Measurements from ENCODE around the gene C2CD4B. TPM values are rescaled to one million over a fixed set of nuclear protein-coding genes. Genes with fewer than 3 reads are reported as not detected.

C2CD4B gene
- total RNA-seq, 1 experiment from 2014 or later, result 0.13 TPM

DNA sequence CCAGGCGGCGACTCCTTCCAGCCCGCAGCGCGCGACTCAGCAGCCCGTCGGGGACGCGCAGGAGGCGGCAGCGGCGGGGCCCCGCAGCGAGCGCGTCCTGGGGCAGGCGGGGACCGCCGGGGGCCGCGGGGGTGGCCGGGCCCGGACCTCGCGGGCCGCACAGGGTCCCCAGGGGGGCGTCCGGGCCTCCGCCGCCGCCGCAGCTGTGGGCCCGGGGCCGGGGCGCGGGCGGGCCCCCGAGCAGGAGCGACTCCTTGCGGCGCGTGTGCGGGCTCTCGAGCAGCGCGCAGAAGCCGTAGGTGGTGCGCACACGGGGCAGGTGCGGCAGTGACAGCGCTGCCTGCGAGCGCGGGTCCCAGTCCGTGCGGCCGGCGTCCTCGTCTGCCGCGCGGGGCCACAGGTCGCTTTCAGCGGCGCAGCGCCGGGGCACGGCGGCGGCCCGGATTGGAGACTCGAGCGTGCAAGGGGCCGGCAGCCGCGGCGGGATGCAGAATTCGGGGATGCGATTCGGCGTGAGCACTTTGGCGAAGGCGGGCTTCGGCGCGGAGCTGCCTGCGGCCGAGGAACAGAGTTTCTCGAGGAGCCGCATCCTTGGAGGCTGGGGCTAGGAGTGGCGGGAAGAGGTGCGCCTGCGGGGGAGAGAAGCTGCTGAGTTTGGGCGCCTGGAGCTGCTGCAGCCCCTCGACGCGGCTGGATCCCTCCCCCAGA lies 535 bp downstream of the C2CD4B start:
- Histone ChIP-seq H3K18ac (ENCODE audit: insufficient read length, low read depth, low read length) (no peak overlapping the region), H4K20me1 (ENCODE audit: control insufficient read depth, insufficient read depth, insufficient read length) (no peaks in the 10 kb centered on the region), H4K8ac (replicated peaks; ENCODE audit: insufficient read length, low read depth, low read length) (no peak overlapping the region), H2BK5ac (ENCODE audit: insufficient read length, low read length) (no peak overlapping the region), H4K91ac (ENCODE audit: insufficient read length, low read depth, low read length) (no peak overlapping the region), H2BK120ac (ENCODE audit: low read depth, low read length, poor library complexity, severe bottlenecking) (no peak overlapping the region), H3K4me2 (ENCODE audit: insufficient read depth, insufficient read length, low read length) (peak overlapping the region; percentile 39), H3K23me2 (ENCODE audit: insufficient read length, low read depth, low read length, poor library complexity, severe bottlenecking) (peaks cover 12% of the 10 kb centered on the region), H3K79me1 (ENCODE audit: insufficient read depth, low read depth, low read length, poor library complexity, severe bottlenecking) (no peaks in the 10 kb centered on the region), H3K23ac (ENCODE audit: insufficient read length, low read depth, low read length) (no peak overlapping the region), H2BK12ac (ENCODE audit: insufficient read length, low read depth, low read length) (no peak overlapping the region), H3K4ac (ENCODE audit: low read depth, low read length) (no peak overlapping the region), H4K5ac (ENCODE audit: insufficient read length, low read depth, low read length) (no peak overlapping the region), H3K27ac (ENCODE audit: insufficient read length, low read depth, low read length) (no peak overlapping the region), H3K9me3 (ENCODE audit: control insufficient read depth, low read depth, low read length) (no peaks in the 10 kb centered on the region), H3K14ac (ENCODE audit: insufficient read depth, low read length) (no peak overlapping the region), H2AFZ (ENCODE audit: low read length) (no peak overlapping the region), H3T11ph (ENCODE audit: low read length) (no peak overlapping the region), H2AK5ac (ENCODE audit: insufficient read length, low read length) (no peak overlapping the region), H3K9ac (ENCODE audit: extremely low read depth, insufficient read length, low read length) (no peak overlapping the region), H2BK20ac (ENCODE audit: low read depth, low read length, poor library complexity, severe bottlenecking) (no peak overlapping the region), H3K79me2 (ENCODE audit: insufficient read depth, low read length) (no peaks in the 10 kb centered on the region), H3K4me1 (ENCODE audit: insufficient read depth, low read length) (no peaks in the 10 kb centered on the region), H3K27me3 (ENCODE audit: insufficient read depth, low read length) (peaks cover 24% of the 10 kb centered on the region; the same call in 1 of the 2 replicates), H3K56ac (ENCODE audit: insufficient read length, low read depth, low read length) (no peak overlapping the region), H2BK15ac (ENCODE audit: low read depth, low read length) (no peak overlapping the region)
- DNase-seq, result peak; percentile 58
- WGBS (ENCODE audit: extremely low coverage, insufficient read length, low lambda C conversion rate), result no CpG with 5 or more reads among the region's 98 CpGs
- peaks cover 10 to 11% of the 10 kb centered on the region in 2 experiments for H3K4me1 Mint-ChIP-seq
- H3K36me3 Mint-ChIP-seq (ENCODE audit: insufficient read depth in 1 of 3, low read depth in 3 of 3), result no peaks in the 10 kb centered on the region
- peak overlapping the region; percentile 64 to 84 for H3K4me3 Mint-ChIP-seq
- no peak overlapping the region for H3K27ac Mint-ChIP-seq
- peaks cover 77% of the 10 kb centered on the region for H3K27me3 Mint-ChIP-seq (ENCODE audit: low read depth)
- H3K9me3 Mint-ChIP-seq, result peaks cover 0 to 3% of the 10 kb centered on the region in 2 experiments; a peak in 1 of 5 replicates
- TF ChIP-seq, protein P1, sequence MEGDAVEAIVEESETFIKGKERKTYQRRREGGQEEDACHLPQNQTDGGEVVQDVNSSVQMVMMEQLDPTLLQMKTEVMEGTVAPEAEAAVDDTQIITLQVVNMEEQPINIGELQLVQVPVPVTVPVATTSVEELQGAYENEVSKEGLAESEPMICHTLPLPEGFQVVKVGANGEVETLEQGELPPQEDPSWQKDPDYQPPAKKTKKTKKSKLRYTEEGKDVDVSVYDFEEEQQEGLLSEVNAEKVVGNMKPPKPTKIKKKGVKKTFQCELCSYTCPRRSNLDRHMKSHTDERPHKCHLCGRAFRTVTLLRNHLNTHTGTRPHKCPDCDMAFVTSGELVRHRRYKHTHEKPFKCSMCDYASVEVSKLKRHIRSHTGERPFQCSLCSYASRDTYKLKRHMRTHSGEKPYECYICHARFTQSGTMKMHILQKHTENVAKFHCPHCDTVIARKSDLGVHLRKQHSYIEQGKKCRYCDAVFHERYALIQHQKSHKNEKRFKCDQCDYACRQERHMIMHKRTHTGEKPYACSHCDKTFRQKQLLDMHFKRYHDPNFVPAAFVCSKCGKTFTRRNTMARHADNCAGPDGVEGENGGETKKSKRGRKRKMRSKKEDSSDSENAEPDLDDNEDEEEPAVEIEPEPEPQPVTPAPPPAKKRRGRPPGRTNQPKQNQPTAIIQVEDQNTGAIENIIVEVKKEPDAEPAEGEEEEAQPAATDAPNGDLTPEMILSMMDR (conservative IDR thresholded peaks at IDR 0.05), result no peak
